ENCODE measurements around the gene MARCHF9. TPM values are rescaled to one million over a fixed set of nuclear protein-coding genes. Genes with fewer than 3 reads are reported as not detected.
A peak's percentile ranks its signal among the peaks of the same experiment; 100 is the strongest.

MARCHF9 gene
- total RNA-seq, 1 donor from 2014 or later: 8.1 TPM

DNA sequence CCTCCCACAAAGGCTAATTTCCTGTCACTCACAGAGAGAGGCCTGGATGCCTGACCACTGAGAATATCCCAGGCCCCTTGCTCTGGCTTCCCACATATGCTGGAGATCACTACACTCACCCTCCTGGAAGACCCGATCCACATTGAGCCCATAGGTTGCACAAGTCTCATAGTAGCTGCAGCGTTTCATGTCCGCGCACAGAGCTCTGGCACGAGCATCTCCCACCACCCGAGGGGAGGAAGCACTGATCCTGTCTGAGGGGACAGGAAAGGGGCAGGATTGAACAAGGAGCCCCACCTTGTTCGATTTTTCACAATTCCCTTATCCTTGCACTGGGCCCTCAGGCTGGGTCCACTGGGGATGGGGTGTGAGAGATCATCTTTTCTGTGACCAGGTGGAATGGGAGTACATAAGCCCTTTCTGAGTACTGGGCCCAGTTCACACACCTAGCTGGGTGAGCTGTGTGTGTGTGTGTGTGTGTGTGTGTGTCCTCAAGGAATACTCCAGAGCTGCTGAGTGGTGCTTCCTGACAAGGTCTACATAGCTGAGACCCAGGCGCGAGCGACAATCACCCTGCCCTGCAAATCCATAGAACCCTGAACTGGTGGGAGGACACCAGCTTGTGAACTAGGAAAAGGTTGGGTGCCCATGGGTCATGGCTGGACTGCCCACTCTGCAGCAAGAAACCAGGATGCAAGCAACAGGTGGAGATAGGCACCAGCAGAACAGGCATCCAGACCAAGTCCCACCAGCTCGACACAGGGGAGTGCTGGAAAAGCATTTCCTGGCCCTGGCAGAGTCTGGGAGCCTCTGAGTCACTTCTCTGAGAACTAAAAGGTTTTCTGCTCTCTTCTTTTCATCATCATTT, 21.9 kb upstream of the MARCHF9 start:
- no peak for DNase-seq (ENCODE audit: low spot score)
- TF ChIP-seq, protein P1, sequence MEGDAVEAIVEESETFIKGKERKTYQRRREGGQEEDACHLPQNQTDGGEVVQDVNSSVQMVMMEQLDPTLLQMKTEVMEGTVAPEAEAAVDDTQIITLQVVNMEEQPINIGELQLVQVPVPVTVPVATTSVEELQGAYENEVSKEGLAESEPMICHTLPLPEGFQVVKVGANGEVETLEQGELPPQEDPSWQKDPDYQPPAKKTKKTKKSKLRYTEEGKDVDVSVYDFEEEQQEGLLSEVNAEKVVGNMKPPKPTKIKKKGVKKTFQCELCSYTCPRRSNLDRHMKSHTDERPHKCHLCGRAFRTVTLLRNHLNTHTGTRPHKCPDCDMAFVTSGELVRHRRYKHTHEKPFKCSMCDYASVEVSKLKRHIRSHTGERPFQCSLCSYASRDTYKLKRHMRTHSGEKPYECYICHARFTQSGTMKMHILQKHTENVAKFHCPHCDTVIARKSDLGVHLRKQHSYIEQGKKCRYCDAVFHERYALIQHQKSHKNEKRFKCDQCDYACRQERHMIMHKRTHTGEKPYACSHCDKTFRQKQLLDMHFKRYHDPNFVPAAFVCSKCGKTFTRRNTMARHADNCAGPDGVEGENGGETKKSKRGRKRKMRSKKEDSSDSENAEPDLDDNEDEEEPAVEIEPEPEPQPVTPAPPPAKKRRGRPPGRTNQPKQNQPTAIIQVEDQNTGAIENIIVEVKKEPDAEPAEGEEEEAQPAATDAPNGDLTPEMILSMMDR (IDR thresholded peaks at IDR 0.05): no peak
- no peak for TF ChIP-seq EZH2phosphoT487 (IDR thresholded peaks at IDR 0.05)
- no peak for TF ChIP-seq EZH2 (IDR thresholded peaks at IDR 0.05)
- H3K27ac Mint-ChIP-seq: no peak overlapping the region
- H3K27me3 Mint-ChIP-seq (ENCODE audit: insufficient read depth, low read depth): peaks cover 47% of the 10 kb centered on the region
- H3K4me1 Mint-ChIP-seq: peaks cover 25% of the 10 kb centered on the region
- peaks cover 24% of the 10 kb centered on the region for H3F3A ChIP-seq (ENCODE audit: low read depth)
- no peak overlapping the region for H3K27ac ChIP-seq
- no peaks in the 10 kb centered on the region for H3K36me3 ChIP-seq
- H3K36me3 Mint-ChIP-seq: peaks cover 4% of the 10 kb centered on the region
- H3K9me3 Mint-ChIP-seq: peaks cover 2% of the 10 kb centered on the region
- no peak overlapping the region for H3K4me3 Mint-ChIP-seq
- H3K4me3 ChIP-seq: no peak overlapping the region
- no peak overlapping the region for H3K4me2 ChIP-seq
- peaks cover 10% of the 10 kb centered on the region for H3K4me1 ChIP-seq
- H2AFZ ChIP-seq (replicated peaks): no peak overlapping the region
- peaks cover 47% of the 10 kb centered on the region for H4K20me1 ChIP-seq (ENCODE audit: low read depth)
- no peaks in the 10 kb centered on the region for H3K9me3 ChIP-seq (ENCODE audit: low read depth)
- H3K79me2 ChIP-seq (ENCODE audit: low read depth): no peaks in the 10 kb centered on the region
- H3K9ac ChIP-seq: no peak overlapping the region
- H3K27me3 ChIP-seq: peaks cover 100% of the 10 kb centered on the region

DNA sequence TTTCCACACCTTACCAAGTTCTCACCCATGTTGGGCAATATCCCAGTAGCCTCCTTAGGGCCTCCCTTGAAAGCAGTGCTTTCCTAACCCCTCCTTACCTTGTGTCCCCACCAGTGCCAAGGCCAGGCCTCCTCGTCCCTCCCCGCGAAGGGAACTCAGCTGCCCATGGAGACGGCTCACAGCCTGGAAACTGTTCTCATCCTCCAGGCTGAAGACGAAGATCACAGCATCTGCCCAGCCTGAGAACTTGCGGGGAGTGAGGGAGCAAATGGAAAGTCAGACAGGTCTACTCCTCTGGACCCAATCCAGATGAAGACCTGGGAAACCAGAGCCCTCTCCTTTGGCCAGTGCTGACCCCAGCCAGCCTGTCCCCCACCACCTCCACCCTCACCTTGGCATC, 21.0 kb upstream of the MARCHF9 start:
- TF ChIP-seq EZH2 (IDR thresholded peaks at IDR 0.05) (peak; percentile 8), EZH2phosphoT487 (IDR thresholded peaks at IDR 0.05) (no peak)
- TF ChIP-seq, protein P1 (IDR thresholded peaks at IDR 0.05): no peak
- peaks cover 10% of the 10 kb centered on the region for H3K4me1 ChIP-seq
- Mint-ChIP-seq H3K4me1 (peaks cover 26% of the 10 kb centered on the region), H3K27me3 (ENCODE audit: insufficient read depth, low read depth) (peaks cover 42% of the 10 kb centered on the region), H3K4me3 (peak overlapping the region; percentile 68), H3K27ac (no peak overlapping the region), H3K36me3 (peaks cover 4% of the 10 kb centered on the region), H3K9me3 (peaks cover 2% of the 10 kb centered on the region)
- no peak overlapping the region for H3K4me2 ChIP-seq
- no peak overlapping the region for H2AFZ ChIP-seq (replicated peaks)
- H3K79me2 ChIP-seq (ENCODE audit: low read depth): no peaks in the 10 kb centered on the region
- peaks cover 100% of the 10 kb centered on the region for H3K27me3 ChIP-seq
- H3K36me3 ChIP-seq: no peaks in the 10 kb centered on the region
- H4K20me1 ChIP-seq (ENCODE audit: low read depth): peaks cover 41% of the 10 kb centered on the region
- no peak overlapping the region for H3K27ac ChIP-seq
- H3K9ac ChIP-seq: no peak overlapping the region
- H3K9me3 ChIP-seq (ENCODE audit: low read depth): no peaks in the 10 kb centered on the region
- H3F3A ChIP-seq (ENCODE audit: low read depth): peaks cover 26% of the 10 kb centered on the region
- H3K4me3 ChIP-seq: no peak overlapping the region
- no peak for DNase-seq (ENCODE audit: low spot score)

DNA sequence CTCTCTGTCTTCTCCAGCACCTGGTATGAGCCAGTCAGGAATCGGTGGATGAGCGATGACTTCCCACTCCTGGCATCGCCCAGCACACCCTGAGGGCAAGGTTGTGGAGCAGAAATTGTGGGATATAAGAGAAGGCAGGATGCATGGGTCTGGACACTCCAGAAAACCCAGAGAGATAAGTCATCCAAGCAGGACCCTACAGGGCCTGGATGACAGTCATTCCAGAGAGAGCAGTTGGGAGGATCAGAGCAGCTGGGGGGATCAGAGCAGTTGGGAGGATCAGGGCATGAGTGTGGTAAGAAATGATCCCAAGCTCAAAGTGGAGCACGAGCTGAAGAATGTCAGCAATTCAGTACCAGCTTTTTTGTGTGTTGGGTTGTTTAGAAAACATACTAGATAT, 20.3 kb upstream of the MARCHF9 start:
- Mint-ChIP-seq H3K27ac (no peak overlapping the region), H3K27me3 (ENCODE audit: insufficient read depth, low read depth) (peaks cover 44% of the 10 kb centered on the region), H3K9me3 (no peaks in the 10 kb centered on the region), H3K4me1 (peaks cover 33% of the 10 kb centered on the region), H3K4me3 (no peak overlapping the region), H3K36me3 (peaks cover 4% of the 10 kb centered on the region)
- no peaks in the 10 kb centered on the region for H3K79me2 ChIP-seq (ENCODE audit: low read depth)
- TF ChIP-seq, protein P1 (IDR thresholded peaks at IDR 0.05): no peak
- TF ChIP-seq EZH2phosphoT487 (IDR thresholded peaks at IDR 0.05) (no peak), EZH2 (IDR thresholded peaks at IDR 0.05) (no peak)
- no peak overlapping the region for H3K4me2 ChIP-seq
- DNase-seq (ENCODE audit: low spot score): no peak
- H3K9ac ChIP-seq: no peak overlapping the region
- peaks cover 32% of the 10 kb centered on the region for H3F3A ChIP-seq (ENCODE audit: low read depth)
- H3K4me3 ChIP-seq: no peak overlapping the region
- H2AFZ ChIP-seq (replicated peaks): no peak overlapping the region
- H3K27ac ChIP-seq: no peak overlapping the region
- no peaks in the 10 kb centered on the region for H3K36me3 ChIP-seq
- peaks cover 16% of the 10 kb centered on the region for H3K4me1 ChIP-seq
- no peaks in the 10 kb centered on the region for H3K9me3 ChIP-seq (ENCODE audit: low read depth)
- H3K27me3 ChIP-seq: peaks cover 100% of the 10 kb centered on the region
- H4K20me1 ChIP-seq (ENCODE audit: low read depth): peaks cover 44% of the 10 kb centered on the region
